Measurements from ENCODE around the gene MAP2K7.
"Not testable (repeated sequence)": the region's sequence is repeated elsewhere in the genome, so short reads cannot be mapped to it uniquely, and the experiment has no call there.

MAP2K7 gene

GRCh38 chr19:7885818-7886217 is 17.9 kb upstream of the MAP2K7 start:
- no peak for DNase-seq

GRCh38 chr19:7887408-7888144 is 16.1 kb upstream of the MAP2K7 start:
- no peak for DNase-seq

- DNase-seq: peak; percentile 54 to 57
These were observed 15.4 kb upstream of the MAP2K7 start, which contains the start of gene LRRC8E for GRCh38 chr19:7888145-7888825. Gene LRRC8E, plus strand, starts transcription at chr19:7888510. Its CDS starts 7,094 bp downstream, at chr19:7895604.

- DNase-seq: no peak
These were observed 14.9 kb upstream of the MAP2K7 start for GRCh38 chr19:7888826-7889217.

GRCh38 chr19:7893362-7894101 is 10.1 kb upstream of the MAP2K7 start:
- DNase-seq: not testable (repeated sequence)

GRCh38 chr19:7894612-7895309 is 8.9 kb upstream of the MAP2K7 start:
- DNase-seq: no peak

GRCh38 chr19:7895565-7895964 is 8.1 kb upstream of the MAP2K7 start:
- DNase-seq: no peak

- no peak for DNase-seq
These were observed 6.4 kb upstream of the MAP2K7 start for GRCh38 chr19:7897292-7897691.

GRCh38 chr19:7898967-7899366 is 4.7 kb upstream of the MAP2K7 start:
- DNase-seq: no peak

GRCh38 chr19:7899751-7900378 is 3.8 kb upstream of the MAP2K7 start:
- DNase-seq: no peak

GRCh38 chr19:7900401-7900870 is 3.2 kb upstream of the MAP2K7 start:
- DNase-seq: no peak

GRCh38 chr19:7900931-7901330 is 2.7 kb upstream of the MAP2K7 start:
- no peak for DNase-seq

GRCh38 chr19:7901337-7901736 is 2.3 kb upstream of the MAP2K7 start:
- DNase-seq: no peak

- no peak for DNase-seq
These were observed 857 bp upstream of the MAP2K7 start for GRCh38 chr19:7902796-7903243.

GRCh38 chr19:7904074-7905020 is 670 bp downstream of the MAP2K7 start:
- peak; percentile 56 to 61 for DNase-seq

GRCh38 chr19:7905268-7905667 is 1.6 kb downstream of the MAP2K7 start:
- DNase-seq: no peak

GRCh38 chr19:7905859-7906258 is 2.2 kb downstream of the MAP2K7 start:
- no peak for DNase-seq

- no peak for DNase-seq
These were observed 3.4 kb downstream of the MAP2K7 start for GRCh38 chr19:7907122-7907521.

GRCh38 chr19:7907544-7907943 is 3.9 kb downstream of the MAP2K7 start:
- DNase-seq: no peak

GRCh38 chr19:7908078-7908699 is 4.5 kb downstream of the MAP2K7 start:
- no peak for DNase-seq

All from activated CD4-positive, alpha-beta T cell treated with anti-CD3 and anti-CD28 coated beads, Interleukin-2, amount 50 U/mL, for 48 hours (primary cell).